ENCODE results near the gene ACSM3. TPM values are rescaled to one million over a fixed set of nuclear protein-coding genes. Genes with fewer than 3 reads are reported as not detected.

Gene ACSM3
- total and polyA plus RNA-seq, 4 donors = 10.3 to 48.6 (median 27.3) TPM

GRCh38 chr16:20768818-20769217 lies 5.0 kb downstream of the ACSM3 start:
- Histone ChIP-seq H3K9me3 (ENCODE audit: control insufficient read depth in 4 of 4, insufficient read depth in 3 of 4, low read length in 3 of 4) (no peaks in the 10 kb centered on the region), H3K27ac (ENCODE audit: low read depth in 1 of 2, low read length in 1 of 2) (no peak overlapping the region)

GRCh38 chr16:20773679-20774078 lies 9.9 kb downstream of the ACSM3 start:
- ATAC-seq (ENCODE audit: insufficient read depth, low FRiP score) (no peak), DNase-seq (no peak)
- 87 to 91% methylated on average over 3 of the region's 3 CpGs for WGBS, 2 donors
- Histone ChIP-seq H3K4me1 (ENCODE audit: control insufficient read depth in 5 of 5, insufficient read depth in 5 of 5, low read length in 5 of 5) (peaks cover 0 to 3% (median 0%) of the 10 kb centered on the region in 5 donors), H3K4me3 (no peak overlapping the region), H3K36me3 (ENCODE audit: control insufficient read depth in 4 of 4, insufficient read depth in 4 of 4, low read length in 4 of 4) (peaks cover 0 to 3% (median under 1%) of the 10 kb centered on the region in 4 donors), H3K9me3 (ENCODE audit: control insufficient read depth in 4 of 4, insufficient read depth in 3 of 4, low read length in 3 of 4) (no peaks in the 10 kb centered on the region), H3K9ac (ENCODE audit: insufficient read depth in 1 of 2, low read length in 2 of 2) (no peak overlapping the region), H3K27ac (ENCODE audit: low read depth in 1 of 2, low read length in 1 of 2) (no peak overlapping the region), H3K27me3 (ENCODE audit: control insufficient read depth in 3 of 3, insufficient read depth in 3 of 3, low read length in 2 of 3) (no peaks in the 10 kb centered on the region)
- no peak for TF ChIP-seq CTCF (IDR thresholded peaks at IDR 0.05; ENCODE audit: control extremely low read depth, extremely low read depth)

More at GRCh38 chr16:20768818-20769217, 5.0 kb downstream of the ACSM3 start:
- no peak for DNase-seq
- Histone ChIP-seq H3K9ac (ENCODE audit: insufficient read depth in 1 of 2, low read length in 2 of 2) (no peak overlapping the region), H3K27me3 (ENCODE audit: control insufficient read depth in 3 of 3, insufficient read depth in 3 of 3, low read length in 2 of 3) (no peaks in the 10 kb centered on the region), H3K4me3 (no peak overlapping the region), H3K4me1 (ENCODE audit: control insufficient read depth in 5 of 5, insufficient read depth in 5 of 5, low read length in 5 of 5) (peaks cover 0 to 8% (median 0%) of the 10 kb centered on the region in 5 donors), H3K36me3 (ENCODE audit: control insufficient read depth in 4 of 4, insufficient read depth in 4 of 4, low read length in 4 of 4) (no peaks in the 10 kb centered on the region)
- no peak for TF ChIP-seq CTCF (IDR thresholded peaks at IDR 0.05; ENCODE audit: control extremely low read depth, extremely low read depth)
- WGBS, 2 donors = 81 to 86% methylated on average over 1 of the region's 1 CpG
- ATAC-seq (ENCODE audit: insufficient read depth, low FRiP score) = no peak

- TF ChIP-seq CTCF (IDR thresholded peaks at IDR 0.05; ENCODE audit: control extremely low read depth, extremely low read depth) = no peak
- 72 to 85% methylated on average over 7 of the region's 7 CpGs for WGBS, 2 donors
- Histone ChIP-seq H3K36me3 (ENCODE audit: control insufficient read depth in 4 of 4, insufficient read depth in 4 of 4, low read length in 4 of 4) (peaks cover 0 to 5% (median 1%) of the 10 kb centered on the region in 4 donors), H3K4me3 (no peak overlapping the region), H3K27me3 (ENCODE audit: control insufficient read depth in 3 of 3, insufficient read depth in 3 of 3, low read length in 2 of 3) (no peaks in the 10 kb centered on the region), H3K27ac (ENCODE audit: low read depth in 1 of 2, low read length in 1 of 2) (no peak overlapping the region), H3K9ac (ENCODE audit: insufficient read depth in 1 of 2, low read length in 2 of 2) (no peak overlapping the region), H3K9me3 (ENCODE audit: control insufficient read depth in 4 of 4, insufficient read depth in 3 of 4, low read length in 3 of 4) (no peaks in the 10 kb centered on the region), H3K4me1 (ENCODE audit: control insufficient read depth in 5 of 5, insufficient read depth in 5 of 5, low read length in 5 of 5) (no peaks in the 10 kb centered on the region)
- peak; percentile 8 to 46 (median 37) for DNase-seq
- ATAC-seq (ENCODE audit: insufficient read depth, low FRiP score) = peak; percentile 85
Observed at GRCh38 chr16:20774703-20775362, 11.0 kb downstream of the ACSM3 start.
